Measurements from ENCODE around the gene SOHLH1.

SOHLH1 gene

GRCh38 chr9:135699440-135699839 is at the start of gene SOHLH1:
Gene SOHLH1, minus strand, starts transcription at chr9:135699481. Its CDS starts 14 bp downstream, at chr9:135699467.
- no peak for DNase-seq (ENCODE audit: low read depth in 4 of 4, low spot score in 1 of 4)

DNA sequence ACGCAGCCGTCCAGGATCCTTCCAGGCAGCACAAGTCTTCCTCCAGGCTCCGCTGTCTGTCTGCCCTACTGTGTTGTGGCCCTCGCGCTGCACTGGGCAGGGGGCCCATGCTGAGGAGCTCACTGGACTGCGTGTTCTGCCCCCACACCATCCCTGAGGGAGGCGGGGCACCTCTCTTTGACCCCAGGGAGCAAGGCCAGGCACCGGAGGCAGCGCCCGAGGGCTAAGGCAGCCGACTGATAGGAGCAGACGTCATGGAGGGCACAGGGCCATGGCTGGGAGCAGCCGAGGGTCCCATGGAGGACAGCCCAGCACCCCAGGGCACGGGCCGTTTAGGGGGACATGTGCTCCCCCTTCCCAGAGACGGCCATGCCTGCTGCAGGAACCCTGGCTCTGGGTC is 49.4 kb upstream of the SOHLH1 start:
- DNase-seq (ENCODE audit: low read depth in 4 of 4, low spot score in 1 of 4): no peak

GRCh38 chr9:135747311-135747710 is 48.0 kb upstream of the SOHLH1 start:
- no peak for DNase-seq (ENCODE audit: low read depth in 4 of 4, low spot score in 1 of 4)

DNA sequence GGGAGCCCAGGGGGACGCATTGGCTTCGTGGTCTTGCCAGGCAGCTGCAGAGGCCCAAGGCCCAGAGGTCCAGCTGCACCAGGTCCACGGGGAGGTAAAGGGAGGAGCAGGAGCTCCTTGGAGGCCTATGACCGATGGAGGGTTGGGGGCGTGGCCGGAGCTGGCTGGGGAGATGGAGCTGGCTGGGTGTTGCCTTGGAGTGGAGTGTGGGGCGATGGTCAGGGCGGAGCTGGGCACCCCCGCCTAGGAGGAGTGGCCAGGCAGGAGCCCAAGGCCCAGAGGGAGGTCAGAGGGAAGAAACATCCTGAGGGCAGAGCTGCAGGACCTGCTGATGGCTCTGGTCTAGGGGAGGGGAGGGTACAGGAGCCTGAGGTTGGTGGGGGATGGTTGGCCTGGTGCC is 47.3 kb upstream of the SOHLH1 start:
- no peak for DNase-seq (ENCODE audit: low read depth in 4 of 4, low spot score in 1 of 4)

DNA sequence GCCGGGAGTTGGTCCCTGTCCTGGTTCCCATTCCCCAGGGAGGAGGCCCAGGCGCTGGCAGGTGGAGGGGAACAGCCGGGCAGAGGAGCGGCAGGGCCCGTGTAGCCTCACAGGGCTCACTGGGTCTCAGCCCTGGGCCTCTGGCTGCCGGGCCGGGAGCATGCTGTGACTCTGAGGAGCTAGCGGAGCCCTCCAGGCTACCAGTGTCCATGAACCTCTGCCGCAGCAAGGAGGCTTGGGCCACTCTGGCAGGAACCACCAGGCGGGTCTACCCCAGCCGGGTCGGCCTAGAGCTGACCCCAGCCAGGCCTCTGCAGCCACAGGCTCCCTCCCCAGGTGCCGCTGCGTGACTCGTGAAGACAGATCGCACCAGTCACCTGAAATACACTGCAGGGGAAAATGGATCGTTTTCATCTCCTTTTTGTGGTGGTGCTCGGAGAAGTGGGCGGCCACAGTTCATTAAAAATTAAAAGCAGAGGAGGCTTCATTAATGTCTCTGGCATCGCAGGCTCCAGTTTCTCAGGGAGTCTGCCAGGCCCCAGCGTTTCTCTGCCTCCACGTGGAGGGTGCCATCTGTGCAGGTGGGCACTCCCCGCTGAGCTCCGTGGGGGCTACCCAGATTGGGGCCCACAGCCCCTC is 46.5 kb upstream of the SOHLH1 start:
- no peak for DNase-seq (ENCODE audit: low read depth in 4 of 4, low spot score in 1 of 4)

DNA sequence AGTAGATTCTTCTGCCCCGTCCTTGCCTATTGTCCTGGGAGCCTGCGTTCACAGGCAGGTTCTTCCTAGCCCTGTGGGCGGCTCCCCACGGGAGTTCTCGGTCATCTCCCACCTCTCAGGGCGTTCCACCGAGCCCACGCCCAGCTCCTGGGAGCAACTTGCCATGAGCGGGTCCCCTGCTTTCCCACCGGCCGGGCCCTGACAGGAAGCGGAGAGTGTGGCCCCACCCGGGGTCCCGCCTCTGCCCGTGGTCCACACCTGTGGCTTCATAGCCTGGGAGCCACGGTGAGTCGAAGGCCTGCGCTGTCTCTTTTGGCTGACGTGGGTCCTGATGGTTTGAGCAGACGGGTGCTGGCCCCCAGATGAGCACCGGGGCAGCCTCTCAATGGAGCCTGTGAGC is 45.9 kb upstream of the SOHLH1 start:
- DNase-seq (ENCODE audit: low read depth in 4 of 4, low spot score in 1 of 4): no peak

- no peak for DNase-seq (ENCODE audit: low read depth in 4 of 4, low spot score in 1 of 4)
These were observed 45.2 kb upstream of the SOHLH1 start for GRCh38 chr9:135744333-135745070.

DNA sequence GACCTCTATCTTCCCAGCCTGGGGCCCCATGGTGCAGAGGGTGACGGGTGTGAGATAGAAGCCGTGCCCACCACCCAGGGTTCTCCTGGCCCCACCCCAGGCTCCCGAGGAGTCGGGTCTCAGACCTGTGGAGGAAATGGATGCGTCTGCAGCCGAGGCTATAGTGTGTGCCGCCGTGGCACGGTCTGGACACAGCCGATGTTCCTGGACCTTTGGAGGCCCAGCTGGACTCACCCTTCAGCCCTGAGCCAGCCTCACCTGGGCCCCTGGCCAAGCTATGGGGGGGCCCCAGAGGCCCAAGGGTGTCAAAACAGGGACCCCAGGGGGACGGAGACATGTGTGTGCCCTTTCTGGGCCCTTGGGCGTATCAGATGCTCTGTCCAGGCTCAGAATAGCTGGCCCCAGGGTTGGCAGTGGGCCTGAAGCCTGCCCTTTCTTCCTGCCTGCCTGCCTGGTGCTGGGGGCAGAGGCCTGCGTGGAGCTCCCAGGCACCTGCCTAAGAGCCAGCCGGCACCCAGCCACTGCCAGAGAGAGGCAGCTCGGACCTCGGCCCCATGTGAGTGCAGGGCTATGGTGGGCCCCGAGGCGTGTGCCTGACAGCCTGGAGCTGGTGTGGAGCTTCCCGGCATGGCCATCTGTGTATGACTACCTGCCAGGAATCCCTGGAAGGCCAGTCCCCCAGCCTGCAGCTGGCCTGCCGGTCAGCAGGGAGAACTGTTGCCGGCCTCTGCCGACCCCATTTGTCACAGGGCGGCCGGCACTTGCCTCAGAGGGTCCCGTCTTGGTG is 44.5 kb upstream of the SOHLH1 start:
- no peak for DNase-seq (ENCODE audit: low read depth in 4 of 4, low spot score in 1 of 4)

DNA sequence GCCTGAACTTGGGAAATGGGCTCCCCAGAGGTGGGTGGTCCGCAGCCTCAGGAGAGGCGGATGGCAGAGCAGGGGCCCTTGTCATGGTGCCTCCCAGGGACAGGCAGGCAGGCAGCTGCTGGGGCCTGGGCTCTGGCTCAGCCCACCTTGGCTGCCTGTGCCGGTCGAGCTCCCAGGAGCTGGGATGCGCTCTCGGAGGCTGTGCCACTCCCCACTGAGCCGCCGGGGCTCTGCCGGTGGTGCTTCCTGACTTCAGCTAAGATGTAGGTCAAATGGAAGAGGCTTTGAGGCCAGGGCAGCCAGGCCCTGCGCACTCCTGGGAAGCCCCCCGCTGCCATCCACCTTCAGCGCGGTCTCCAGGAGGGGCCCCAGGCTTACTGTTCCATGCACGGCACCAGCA is 43.7 kb upstream of the SOHLH1 start:
- no peak for DNase-seq (ENCODE audit: low read depth in 4 of 4, low spot score in 1 of 4)

- no peak for DNase-seq (ENCODE audit: low read depth in 4 of 4, low spot score in 1 of 4)
These were observed 42.3 kb upstream of the SOHLH1 start for GRCh38 chr9:135741276-135742219.

DNA sequence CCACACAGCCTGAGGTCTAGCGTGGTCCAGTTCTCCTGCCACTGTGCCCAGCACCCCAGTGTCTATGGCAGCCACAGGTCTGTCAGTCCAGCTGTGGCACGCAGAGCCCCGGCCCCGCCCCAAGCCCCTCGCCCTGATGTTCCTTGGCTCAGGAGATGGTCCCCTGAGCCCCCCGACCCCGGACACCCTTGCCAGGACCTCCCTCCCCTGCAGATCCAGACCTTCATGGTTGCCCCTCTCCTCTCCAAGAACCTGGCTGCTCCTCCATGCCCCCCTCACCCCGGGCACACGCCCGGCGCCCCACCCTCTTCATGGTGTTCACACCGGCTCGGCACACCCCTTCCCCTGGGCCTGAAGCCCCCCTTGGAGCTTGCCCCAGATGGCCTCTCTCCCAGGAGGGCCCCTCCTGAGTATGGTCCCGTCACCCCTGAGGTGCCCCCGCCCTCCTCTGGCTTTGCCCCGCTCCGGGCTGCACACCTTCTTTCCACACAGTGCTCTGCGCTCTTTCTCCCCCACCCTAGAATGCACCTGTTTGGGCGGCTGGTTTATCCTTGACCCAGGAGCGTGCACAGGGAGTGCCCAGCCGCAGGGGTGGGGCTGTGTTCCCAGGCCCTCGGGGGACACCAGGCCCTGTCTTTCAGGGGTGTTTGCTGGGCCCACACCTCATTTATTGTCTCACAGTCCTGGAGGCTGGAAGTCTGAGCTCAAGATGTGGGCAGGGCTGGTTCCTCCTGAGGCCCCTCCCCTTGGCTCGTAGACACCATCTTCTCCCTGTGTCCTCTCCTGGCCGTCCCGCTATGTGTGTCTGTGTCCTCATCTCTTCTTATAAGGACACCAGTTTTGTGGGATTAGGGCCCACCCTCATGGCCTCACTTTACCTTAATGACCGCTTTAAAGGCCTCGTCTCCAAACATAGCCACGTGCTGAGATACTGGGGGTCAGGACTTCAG is 40.3 kb upstream of the SOHLH1 start:
- DNase-seq (ENCODE audit: low read depth in 4 of 4, low spot score in 1 of 4): no peak

- no peak for DNase-seq (ENCODE audit: low read depth in 4 of 4, low spot score in 1 of 4)
These were observed 38.7 kb upstream of the SOHLH1 start for GRCh38 chr9:135737840-135738521.

GRCh38 chr9:135736979-135737839 is 37.9 kb upstream of the SOHLH1 start:
- DNase-seq (ENCODE audit: low read depth in 4 of 4, low spot score in 1 of 4): no peak

- no peak for DNase-seq (ENCODE audit: low read depth in 4 of 4, low spot score in 1 of 4)
These were observed 37.1 kb upstream of the SOHLH1 start for GRCh38 chr9:135736272-135736978.

- no peak for DNase-seq (ENCODE audit: low read depth in 4 of 4, low spot score in 1 of 4)
These were observed 35.4 kb upstream of the SOHLH1 start for GRCh38 chr9:135734616-135735144.

DNA sequence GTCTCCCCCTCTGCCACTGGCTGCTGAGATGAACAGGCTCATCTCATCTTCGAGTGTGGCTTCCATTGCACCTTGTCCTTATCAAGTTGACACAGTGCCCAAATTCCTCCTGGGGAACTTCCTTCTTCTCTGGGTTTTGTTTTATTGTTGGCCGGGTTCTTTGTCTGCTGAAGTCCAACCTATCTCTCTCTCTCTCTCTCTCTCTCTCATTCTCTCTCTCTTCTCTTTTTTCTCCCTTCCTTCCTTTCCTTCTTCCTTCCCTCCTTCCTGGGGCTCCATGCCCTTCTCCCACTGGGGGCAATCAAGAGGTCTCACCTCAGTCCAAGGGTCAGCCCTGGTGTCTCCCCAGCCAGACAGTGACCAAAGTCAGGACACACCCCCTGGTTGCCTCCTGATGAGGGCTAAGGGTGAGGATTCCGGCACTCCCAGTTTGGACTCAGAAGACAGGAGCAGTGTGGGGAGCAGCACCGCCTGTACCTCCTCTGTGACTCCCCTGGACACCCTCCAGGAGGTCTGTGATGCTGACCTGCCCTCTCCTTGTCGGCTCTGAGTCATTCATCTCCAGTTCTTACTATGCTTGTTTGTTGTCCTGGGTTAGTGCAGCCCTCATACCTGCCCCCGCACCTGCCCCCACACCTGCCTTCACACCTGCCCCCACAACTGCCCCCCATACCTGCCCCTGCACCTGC is 33.4 kb upstream of the SOHLH1 start:
- DNase-seq (ENCODE audit: low read depth in 4 of 4, low spot score in 1 of 4): no peak

DNA sequence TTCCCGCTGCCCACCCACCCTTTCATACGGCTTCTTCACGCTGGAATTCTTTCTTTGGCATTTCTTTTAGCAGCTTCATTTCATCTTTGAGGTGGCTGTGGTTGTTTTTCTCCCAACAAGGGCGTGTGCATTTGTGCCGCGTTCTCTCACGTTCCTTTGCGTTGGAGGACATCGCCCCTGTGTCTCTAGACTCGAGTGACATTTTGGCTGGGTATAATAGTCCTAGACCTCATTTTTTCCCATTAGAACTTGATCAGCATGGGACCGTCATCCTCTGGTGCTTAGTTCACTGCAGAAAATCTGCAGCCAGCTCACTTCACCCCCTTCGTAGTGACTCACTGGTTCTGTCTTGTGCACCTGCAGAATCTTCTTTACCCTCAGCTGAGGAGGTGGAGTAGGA is 32.2 kb upstream of the SOHLH1 start:
- no peak for DNase-seq (ENCODE audit: low read depth in 4 of 4, low spot score in 1 of 4)
